GM21515 (cell line): ENCODE data around the gene TRPT1.

ENCODE experiments used
- ATAC-seq: cut with Tn5 transposase; IDR thresholded peaks from one replicate; pipeline ENCODE4 v1.9.1; 2021; ENCODE audit not compliant: unreplicated experiment

Gene TRPT1

GRCh38 chr11:64210301-64211020, 15.5 kb downstream of the TRPT1 start:
- no peak for ATAC-seq

- no peak for ATAC-seq
Measured at GRCh38 chr11:64209563-64209843, 16.5 kb downstream of the TRPT1 start.

- ATAC-seq = no peak
Measured at GRCh38 chr11:64208796-64209562, 17.0 kb downstream of the TRPT1 start.

GRCh38 chr11:64208086-64208795, 17.7 kb downstream of the TRPT1 start:
- ATAC-seq = no peak

- peak; percentile 45 for ATAC-seq
Measured at GRCh38 chr11:64207256-64208085, 18.5 kb downstream of the TRPT1 start.

GRCh38 chr11:64206457-64207255, 19.3 kb downstream of the TRPT1 start, which contains the start of gene FERMT3:
Gene FERMT3, plus strand, starts transcription at chr11:64206721. Its CDS starts 644 bp downstream, at chr11:64207365.
- ATAC-seq = no peak

GRCh38 chr11:64204464-64204989, 21.5 kb downstream of the TRPT1 start:
- ATAC-seq = no peak

- no peak for ATAC-seq
Measured at GRCh38 chr11:64204080-64204440, 21.9 kb downstream of the TRPT1 start.

- ATAC-seq = no peak
Measured at GRCh38 chr11:64203421-64204079, 22.4 kb downstream of the TRPT1 start.

GRCh38 chr11:64202992-64203391, 23.0 kb downstream of the TRPT1 start:
- ATAC-seq = no peak

GRCh38 chr11:64201543-64201942, 24.4 kb downstream of the TRPT1 start:
- no peak for ATAC-seq

GRCh38 chr11:64198511-64198910, 27.5 kb downstream of the TRPT1 start:
- no peak for ATAC-seq

- no peak for ATAC-seq
Measured at GRCh38 chr11:64196626-64197025, 29.4 kb downstream of the TRPT1 start.

- ATAC-seq = no peak
Measured at GRCh38 chr11:64192434-64192833, 33.6 kb downstream of the TRPT1 start.

GRCh38 chr11:64186492-64187165, 39.4 kb downstream of the TRPT1 start:
- no peak for ATAC-seq

GRCh38 chr11:64185693-64186491, 40.1 kb downstream of the TRPT1 start, which contains the start of gene STIP1:
Gene STIP1, plus strand, starts transcription at chr11:64186171. Its CDS starts 91 bp downstream, at chr11:64186262.
- ATAC-seq = peak; percentile 83

GRCh38 chr11:64185175-64185692, 40.8 kb downstream of the TRPT1 start:
- ATAC-seq = peak; percentile 24

- no peak for ATAC-seq
Measured at GRCh38 chr11:64183890-64184289, 42.1 kb downstream of the TRPT1 start.
